Astrocyte of the cerebellum (primary cell): ENCODE measurements around the gene DCX.

Experiments
- DNase-seq: peaks from one replicate; pipeline ENCODE4 v3.0.0-alpha.2; 2011; ENCODE audit warnings: low read depth
- H3K4me3 ChIP-seq: 2 replicates; pipeline ENCODE4 v1.5.1; 2011; ENCODE audit warnings: mild to moderate bottlenecking, low read depth, low read length, moderate library complexity
- in situ Hi-C: cut with HindIII; loops from 2 replicates; pipeline ENCODE4 v1.10.0; 2017; ENCODE audit warnings: low sequenced_read_pairs
- TF ChIP-seq, protein P1 (sequence below): IDR thresholded peaks from 2 replicates; pipeline ENCODE4 v1.5.1; 2012; ENCODE audit warnings: low read length, low read depth, moderate library complexity, mild to moderate bottlenecking; ENCODE audit errors: missing control alignments

The DCX gene

DNA sequence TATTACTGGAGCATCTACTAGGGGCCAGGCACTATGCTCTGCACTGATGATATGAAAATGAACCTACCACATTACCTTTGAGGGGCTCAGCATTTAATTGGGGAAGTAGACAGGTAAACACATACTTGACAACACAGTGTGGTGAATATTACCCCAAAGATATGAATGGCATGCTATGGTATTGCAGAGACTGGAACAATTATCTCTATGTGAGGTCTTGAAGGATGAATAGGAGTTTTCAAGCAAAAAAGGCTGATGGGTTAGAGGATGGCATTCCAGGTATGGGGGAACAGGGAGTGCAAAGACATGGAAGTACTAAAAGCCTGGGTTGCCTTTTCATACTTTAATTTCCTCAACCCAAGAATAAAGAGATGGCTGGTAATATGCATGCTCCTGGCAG lies 82.6 kb downstream of the DCX start:
- in situ Hi-C loops, result no loop called here
- TF ChIP-seq, protein P1, sequence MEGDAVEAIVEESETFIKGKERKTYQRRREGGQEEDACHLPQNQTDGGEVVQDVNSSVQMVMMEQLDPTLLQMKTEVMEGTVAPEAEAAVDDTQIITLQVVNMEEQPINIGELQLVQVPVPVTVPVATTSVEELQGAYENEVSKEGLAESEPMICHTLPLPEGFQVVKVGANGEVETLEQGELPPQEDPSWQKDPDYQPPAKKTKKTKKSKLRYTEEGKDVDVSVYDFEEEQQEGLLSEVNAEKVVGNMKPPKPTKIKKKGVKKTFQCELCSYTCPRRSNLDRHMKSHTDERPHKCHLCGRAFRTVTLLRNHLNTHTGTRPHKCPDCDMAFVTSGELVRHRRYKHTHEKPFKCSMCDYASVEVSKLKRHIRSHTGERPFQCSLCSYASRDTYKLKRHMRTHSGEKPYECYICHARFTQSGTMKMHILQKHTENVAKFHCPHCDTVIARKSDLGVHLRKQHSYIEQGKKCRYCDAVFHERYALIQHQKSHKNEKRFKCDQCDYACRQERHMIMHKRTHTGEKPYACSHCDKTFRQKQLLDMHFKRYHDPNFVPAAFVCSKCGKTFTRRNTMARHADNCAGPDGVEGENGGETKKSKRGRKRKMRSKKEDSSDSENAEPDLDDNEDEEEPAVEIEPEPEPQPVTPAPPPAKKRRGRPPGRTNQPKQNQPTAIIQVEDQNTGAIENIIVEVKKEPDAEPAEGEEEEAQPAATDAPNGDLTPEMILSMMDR, result no peak
- no peak overlapping the region for H3K4me3 ChIP-seq
- DNase-seq, result no peak

DNA sequence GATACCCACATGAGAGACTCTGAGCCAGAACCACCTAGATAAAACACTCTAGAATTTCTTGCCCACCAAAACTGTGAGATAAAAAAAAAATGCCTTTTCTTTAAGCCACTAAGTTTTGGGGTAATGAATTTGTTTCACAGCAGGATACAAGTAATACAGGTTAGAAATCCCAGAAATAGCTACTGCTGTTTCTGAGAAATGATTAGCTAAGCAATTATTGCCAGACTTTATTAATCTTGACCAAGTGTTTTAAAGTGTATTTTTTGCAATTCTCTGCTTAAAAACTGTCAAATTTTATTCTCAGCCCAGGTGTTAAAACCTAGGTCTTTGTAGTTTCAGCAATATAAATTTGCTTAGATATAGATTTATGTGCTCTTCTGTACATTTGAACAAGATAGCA lies 83.1 kb downstream of the DCX start:
- no peak for DNase-seq
- in situ Hi-C loops, result no loop called here
- TF ChIP-seq, protein P1, result no peak
- H3K4me3 ChIP-seq, result no peak overlapping the region

DNA sequence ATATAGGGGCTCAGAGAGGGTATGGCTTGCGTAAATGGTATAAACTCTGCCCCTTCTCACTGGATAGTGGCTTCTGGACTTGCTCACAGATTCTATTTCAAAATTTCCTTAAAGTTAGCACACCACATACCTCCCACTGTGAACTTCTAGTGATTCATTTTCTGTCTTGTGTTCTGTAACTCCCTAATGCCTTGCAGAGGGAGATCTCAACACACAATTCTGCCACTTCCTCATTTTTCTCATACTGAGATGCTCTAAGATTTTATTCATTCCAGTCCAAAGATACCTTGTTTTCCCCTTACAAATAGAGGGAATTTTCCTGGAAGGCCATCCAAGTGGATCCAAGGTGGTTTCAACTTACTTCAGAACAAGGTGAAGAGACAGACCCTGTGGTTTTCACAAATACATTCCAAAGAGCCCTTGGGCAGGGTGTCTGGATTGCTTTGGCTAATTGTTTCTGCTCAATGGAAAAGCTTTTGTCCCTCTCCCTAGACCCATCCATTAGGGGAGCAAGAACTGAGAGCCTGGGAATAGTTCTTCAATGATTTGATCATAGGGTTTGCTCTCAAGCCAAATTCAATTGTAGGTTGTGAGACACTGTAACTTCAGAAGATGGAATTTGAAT lies 89.6 kb downstream of the DCX start:
- H3K4me3 ChIP-seq, result no peak overlapping the region
- in situ Hi-C loops, result no loop called here
- DNase-seq, result peak; percentile 19
- TF ChIP-seq, protein P1, result no peak

DNA sequence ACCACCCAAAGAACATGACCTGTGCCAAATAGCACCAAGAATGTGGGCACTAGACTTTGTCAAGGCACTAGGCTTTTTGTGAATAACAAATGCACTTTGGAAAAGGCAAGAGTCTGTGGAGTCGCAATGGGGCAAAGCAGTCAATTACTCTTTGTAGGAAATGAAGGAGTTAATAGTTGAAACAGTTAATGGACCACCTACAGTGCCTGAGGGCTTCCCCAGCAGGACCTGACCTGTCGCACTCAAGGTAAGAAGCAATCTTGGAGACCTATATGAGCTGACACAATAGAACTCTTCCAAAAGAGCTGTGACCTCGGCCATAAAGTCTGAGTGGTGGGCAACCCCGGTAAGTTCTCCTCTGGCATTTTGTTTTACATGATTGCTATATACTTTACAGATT lies 92.5 kb downstream of the DCX start:
- TF ChIP-seq, protein P1, result no peak
- no peak for DNase-seq
- in situ Hi-C loops, result no loop called here
- H3K4me3 ChIP-seq, result no peak overlapping the region

DNA sequence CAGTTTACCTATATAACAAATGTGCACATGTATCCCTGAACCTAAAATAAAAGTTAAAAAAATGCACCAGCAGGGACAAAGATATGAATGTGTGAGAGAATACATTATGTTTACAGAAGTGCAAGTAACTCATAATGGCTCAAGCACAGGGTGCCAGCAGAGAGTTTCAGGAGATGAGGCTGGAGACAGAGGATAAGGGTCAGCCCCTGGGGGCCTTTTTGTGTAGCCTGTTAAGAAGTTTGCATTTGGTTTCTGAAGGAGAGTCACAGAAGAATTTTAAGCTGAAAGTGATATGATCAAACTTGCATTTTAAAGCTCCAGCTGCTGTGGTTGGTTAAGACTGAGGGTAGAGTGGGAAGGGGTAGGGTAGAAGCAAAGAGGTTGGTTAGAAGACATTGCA lies 93.1 kb downstream of the DCX start:
- DNase-seq, result no peak
- TF ChIP-seq, protein P1, result no peak
- H3K4me3 ChIP-seq, result no peak overlapping the region
- in situ Hi-C loops, result no loop called here

DNA sequence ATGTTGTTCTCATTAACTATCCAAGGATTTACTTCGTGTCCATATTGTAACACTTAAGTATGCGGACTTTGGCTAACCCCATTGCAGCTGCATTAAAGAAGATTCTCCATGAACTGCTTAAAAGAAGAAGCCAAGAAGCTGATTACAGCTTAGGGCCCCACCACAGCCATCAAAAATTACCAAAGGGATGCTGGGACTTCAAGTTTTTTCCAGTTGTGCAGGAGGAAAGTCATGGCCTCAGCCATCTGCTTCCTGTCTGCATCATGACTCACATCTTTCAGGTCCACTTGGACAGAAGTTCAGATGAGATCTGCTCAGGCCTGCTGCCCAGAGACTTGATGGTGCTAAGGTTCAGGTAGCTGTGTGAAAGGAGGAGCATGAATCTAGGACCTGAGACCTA lies 102.9 kb downstream of the DCX start:
- in situ Hi-C loops, result no loop called here
- TF ChIP-seq, protein P1, result no peak
- no peak overlapping the region for H3K4me3 ChIP-seq
- no peak for DNase-seq

DNA sequence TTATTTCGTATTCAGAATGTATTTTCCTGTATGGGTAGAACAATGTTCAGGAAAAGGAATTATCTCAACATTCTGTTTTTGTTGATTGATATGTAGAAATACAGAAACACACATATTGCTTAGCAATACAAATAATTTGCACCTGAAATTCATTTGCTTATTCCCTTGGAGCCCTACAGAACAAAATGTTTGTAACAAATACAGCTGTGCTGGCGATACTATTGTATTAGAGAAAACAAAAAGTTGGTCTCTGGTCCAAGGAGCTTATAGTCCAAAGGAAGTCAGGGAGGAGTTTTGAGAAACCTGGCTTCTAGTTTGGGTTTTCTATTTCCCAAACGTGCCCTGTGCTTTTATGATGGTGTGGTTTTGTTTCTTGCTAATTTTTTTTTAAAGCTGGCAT lies 104.0 kb downstream of the DCX start:
- TF ChIP-seq, protein P1, result no peak
- H3K4me3 ChIP-seq, result no peak overlapping the region
- in situ Hi-C loops, result no loop called here
- DNase-seq, result no peak
